T1000 (cell line): Measurements from ENCODE around the gene LDLRAD3.

Source experiments
- DNase-seq: peaks from one replicate; lab custom pipeline; 2025; ENCODE audit warnings: mixed read lengths; lab: John Stamatoyannopoulos, UW

Gene LDLRAD3

GRCh38 chr11:36105743-36106581 is 162.1 kb downstream of the LDLRAD3 start:
- DNase-seq, result no peak

GRCh38 chr11:36107547-36107946 is 163.7 kb downstream of the LDLRAD3 start:
- DNase-seq, result no peak

- no peak for DNase-seq
Observed at GRCh38 chr11:36108881-36109589, 165.2 kb downstream of the LDLRAD3 start.

- DNase-seq, result no peak
Observed at GRCh38 chr11:36109590-36109849, 165.7 kb downstream of the LDLRAD3 start.

GRCh38 chr11:36109850-36110606 is 166.2 kb downstream of the LDLRAD3 start:
- DNase-seq, result no peak

GRCh38 chr11:36110668-36111410 is 167.0 kb downstream of the LDLRAD3 start:
- no peak for DNase-seq

- no peak for DNase-seq
Observed at GRCh38 chr11:36114095-36114494, 170.2 kb downstream of the LDLRAD3 start.

GRCh38 chr11:36115378-36115801 is 171.5 kb downstream of the LDLRAD3 start:
- DNase-seq, result no peak

- DNase-seq, result no peak
Observed at GRCh38 chr11:36116161-36116560, 172.3 kb downstream of the LDLRAD3 start.

- no peak for DNase-seq
Observed at GRCh38 chr11:36118084-36118483, 174.2 kb downstream of the LDLRAD3 start.

- no peak for DNase-seq
Observed at GRCh38 chr11:36119300-36119699, 175.4 kb downstream of the LDLRAD3 start.

GRCh38 chr11:36121054-36121453 is 177.2 kb downstream of the LDLRAD3 start:
- no peak for DNase-seq

- DNase-seq, result no peak
Observed at GRCh38 chr11:36122671-36123070, 178.8 kb downstream of the LDLRAD3 start.

- no peak for DNase-seq
Observed at GRCh38 chr11:36123336-36124101, 179.7 kb downstream of the LDLRAD3 start.

- DNase-seq, result no peak
Observed at GRCh38 chr11:36126678-36127077, 182.8 kb downstream of the LDLRAD3 start.

GRCh38 chr11:36127550-36127949 is 183.7 kb downstream of the LDLRAD3 start:
- DNase-seq, result no peak

- no peak for DNase-seq
Observed at GRCh38 chr11:36129955-36130354, 186.1 kb downstream of the LDLRAD3 start.

- peak; percentile 6 for DNase-seq
Observed at GRCh38 chr11:36130401-36130800, 186.5 kb downstream of the LDLRAD3 start.

GRCh38 chr11:36131721-36132397 is 188.0 kb downstream of the LDLRAD3 start:
- no peak for DNase-seq

- DNase-seq, result no peak
Observed at GRCh38 chr11:36132940-36133339, 189.1 kb downstream of the LDLRAD3 start.

- DNase-seq, result no peak
Observed at GRCh38 chr11:36135076-36135475, 191.2 kb downstream of the LDLRAD3 start.
